Muscle of leg (tissue), 11 donors: ENCODE measurements around the gene POU2AF1. TPM values are rescaled to one million over a fixed set of nuclear protein-coding genes. Genes with fewer than 3 reads are reported as not detected.
A peak's percentile ranks its signal among the peaks of the same experiment; 100 is the strongest.
"Not testable (repeated sequence)": the region's sequence is repeated elsewhere in the genome, so short reads cannot be mapped to it uniquely, and the experiment has no call there.

Experiments
- DNase-seq: peaks from one replicate; pipeline ENCODE4 v3.0.0; 2013
- H3K27ac ChIP-seq: one replicate; pipeline ENCODE4 v1.5.1; 2013; ENCODE audit warnings: mild to moderate bottlenecking, low read length, control low read depth
- H3K27me3 ChIP-seq: one replicate; pipeline ENCODE4 v1.6.1; 2013; ENCODE audit warnings: low read length; ENCODE audit not compliant: control insufficient read depth, insufficient read depth
- H3K36me3 ChIP-seq: one replicate; pipeline ENCODE4 v1.6.1; 2013; ENCODE audit warnings: low read length; ENCODE audit not compliant: control insufficient read depth, insufficient read depth
- H3K4me1 ChIP-seq: one replicate; pipeline ENCODE4 v1.6.1; 2013; ENCODE audit warnings: low read length; ENCODE audit not compliant: control insufficient read depth, insufficient read depth
- H3K4me3 ChIP-seq: one replicate; pipeline ENCODE4 v1.5.1; 2013; ENCODE audit warnings: low read length, control low read depth
- H3K9me3 ChIP-seq: replicated peaks from 2 replicates; pipeline ENCODE4 v1.6.1; 2013; ENCODE audit warnings: low read depth, low read length; ENCODE audit not compliant: control insufficient read depth
- WGBS: methylation state at CpG from one replicate; pipeline ENCODE4 v1.1.5; 2013; ENCODE audit warnings: missing lambda C conversion rate; ENCODE audit not compliant: insufficient coverage; 5-methylcytosine and 5-hydroxymethylcytosine counted together
- polyA plus RNA-seq, 8 donors: library from polyadenylated mRNA; unstranded; fragments of 120-200 nt; gene quantifications; one replicate each; pipeline versions ENCODE4 v1.2.1 to v1.2.3, GENCODE V29; 2013; ENCODE audit warnings: inconsistent platforms in 1 of 8, low replicate concordance in 1 of 8; ENCODE audit not compliant: insufficient read length in 8 of 8, insufficient read depth in 1 of 8
- total RNA-seq: library from RNA; stranded (reverse); fragments of 120-200 nt; gene quantifications from one replicate; pipeline ENCODE4 v1.2.4, GENCODE V29; 2013

Gene POU2AF1
- total and polyA plus RNA-seq, 9 donors: 0.04 to 0.39 (median 0.23) TPM

DNA sequence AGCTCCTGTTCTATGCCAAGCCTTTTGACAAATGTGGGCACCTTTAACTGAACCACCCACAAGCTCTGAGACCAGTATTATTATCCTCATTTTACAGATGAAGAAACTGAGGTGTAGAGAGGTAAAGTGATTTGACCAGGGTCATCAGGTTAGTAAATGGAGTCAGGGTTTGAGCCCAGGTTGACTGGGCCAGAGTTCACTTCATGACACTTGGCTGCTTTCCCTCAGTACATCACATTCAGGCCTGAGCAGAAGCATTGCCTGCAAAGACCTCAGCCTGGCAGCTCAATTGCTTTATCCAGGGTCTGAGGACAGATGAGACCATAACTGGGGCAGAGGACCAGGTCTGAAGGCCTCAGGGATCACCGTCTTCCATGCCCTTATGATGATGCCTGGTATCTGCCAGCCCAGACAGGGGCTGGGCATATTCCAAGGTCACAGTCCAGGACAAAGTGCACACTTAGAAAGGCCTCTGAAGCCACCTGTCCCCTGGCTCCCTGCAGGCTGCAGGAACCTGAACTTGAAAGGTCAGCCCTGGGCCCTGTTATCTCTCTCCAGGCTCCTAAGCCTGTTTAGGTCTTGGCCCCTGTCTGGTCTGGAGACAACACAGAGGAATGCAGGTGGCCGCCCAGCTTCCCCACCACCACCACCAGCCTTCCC is 48.7 kb downstream of the POU2AF1 start:
- WGBS: 86% methylated on average over 1 of the region's 2 CpGs
- DNase-seq: no peak
- H3K4me3 ChIP-seq: no peak overlapping the region
- no peaks in the 10 kb centered on the region for H3K27me3 ChIP-seq
- H3K36me3 ChIP-seq: no peaks in the 10 kb centered on the region
- H3K4me1 ChIP-seq: peaks cover 12% of the 10 kb centered on the region
- no peak overlapping the region for H3K27ac ChIP-seq
- no peaks in the 10 kb centered on the region for H3K9me3 ChIP-seq

DNA sequence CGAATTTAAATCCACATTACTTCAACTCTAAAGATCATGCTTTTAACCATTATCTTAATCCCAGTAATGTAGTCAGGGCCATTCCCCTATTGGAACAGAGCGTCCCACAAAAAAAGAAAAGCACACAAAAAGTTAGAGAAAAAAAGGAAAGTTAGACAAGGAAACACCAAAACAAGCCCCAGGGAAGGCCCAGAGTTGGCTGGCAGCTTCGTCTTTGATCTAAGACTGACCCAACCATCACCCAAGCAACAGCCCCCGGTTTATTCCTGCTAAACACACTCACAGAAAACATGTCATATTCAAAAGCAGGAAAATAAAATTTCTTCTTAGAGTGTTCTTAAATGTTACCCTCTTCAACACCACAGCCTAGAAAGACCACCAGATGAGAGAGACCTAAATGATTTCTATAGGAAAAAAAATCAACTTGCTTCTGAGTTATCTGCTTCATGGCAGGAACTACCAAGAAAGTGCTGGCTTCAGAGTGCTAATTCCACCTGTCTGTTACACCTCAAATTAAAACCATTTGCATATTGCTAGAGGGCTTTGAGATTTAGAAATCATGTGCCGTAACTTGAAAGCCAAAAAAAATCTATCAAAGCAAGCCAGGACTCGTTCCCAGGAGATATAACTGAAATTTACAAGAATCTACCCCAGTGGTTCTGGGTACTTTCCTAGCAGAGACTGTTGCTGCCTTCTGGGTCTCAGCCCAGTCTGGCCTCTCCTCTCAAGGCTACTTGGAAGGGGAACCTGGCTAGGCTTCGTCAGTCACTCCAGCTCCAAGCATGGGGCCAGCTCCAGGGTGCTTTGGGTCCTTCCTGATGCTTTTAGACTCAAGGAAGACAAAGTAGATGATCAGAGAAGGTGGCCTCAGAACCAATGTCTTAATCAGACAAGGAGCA is 49.5 kb downstream of the POU2AF1 start:
- Histone ChIP-seq H3K36me3 (no peaks in the 10 kb centered on the region), H3K27me3 (no peaks in the 10 kb centered on the region), H3K4me1 (peaks cover 13% of the 10 kb centered on the region), H3K4me3 (no peak overlapping the region), H3K27ac (no peak overlapping the region), H3K9me3 (no peaks in the 10 kb centered on the region)
- peak; percentile 43 for DNase-seq
- 70% methylated on average over 2 of the region's 7 CpGs for WGBS

- Histone ChIP-seq H3K4me1 (peaks cover 14% of the 10 kb centered on the region), H3K4me3 (no peak overlapping the region), H3K9me3 (no peaks in the 10 kb centered on the region), H3K36me3 (no peaks in the 10 kb centered on the region), H3K27me3 (no peaks in the 10 kb centered on the region), H3K27ac (no peak overlapping the region)
- peak; percentile 21 for DNase-seq
- WGBS: 83% methylated on average over 5 of the region's 8 CpGs
Measured at GRCh38 chr11:111327908-111328624, 51.0 kb downstream of the POU2AF1 start.

DNA sequence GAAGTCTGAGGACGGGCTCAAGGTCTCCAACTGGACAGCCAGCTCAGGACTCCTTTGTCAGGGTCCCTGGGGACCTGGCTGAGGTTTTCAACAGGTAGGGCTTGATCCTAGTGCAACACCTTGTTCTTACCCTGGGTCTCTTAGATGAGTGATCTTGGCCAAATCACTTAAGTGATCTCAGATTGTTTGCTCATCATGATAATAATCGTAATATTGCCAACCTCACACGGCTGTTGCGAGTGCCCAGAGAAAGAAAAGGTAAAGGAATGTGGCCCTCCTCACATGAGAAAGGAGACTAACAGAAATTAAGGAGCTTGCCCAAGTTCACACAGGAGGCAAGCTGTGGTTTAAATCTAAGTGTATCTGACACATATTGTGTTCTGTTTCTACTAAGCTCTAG is 52.3 kb downstream of the POU2AF1 start:
- H3K4me1 ChIP-seq: peaks cover 13% of the 10 kb centered on the region
- WGBS: 100% methylated on average over 1 of the region's 4 CpGs

GRCh38 chr11:111325259-111325658 is 53.8 kb downstream of the POU2AF1 start:
- no peaks in the 10 kb centered on the region for H3K36me3 ChIP-seq
- peaks cover 16% of the 10 kb centered on the region for H3K4me1 ChIP-seq
- no peak overlapping the region for H3K27ac ChIP-seq
- no peaks in the 10 kb centered on the region for H3K9me3 ChIP-seq
- no peaks in the 10 kb centered on the region for H3K27me3 ChIP-seq
- DNase-seq: no peak
- no CpG with 5 or more reads among the region's 5 CpGs for WGBS
- H3K4me3 ChIP-seq: no peak overlapping the region

More for the DNA sequence above, 52.3 kb downstream of the POU2AF1 start:
- no peaks in the 10 kb centered on the region for H3K36me3 ChIP-seq
- H3K27me3 ChIP-seq: no peaks in the 10 kb centered on the region
- H3K9me3 ChIP-seq: no peaks in the 10 kb centered on the region
- no peak overlapping the region for H3K4me3 ChIP-seq
- H3K27ac ChIP-seq: no peak overlapping the region
- no peak for DNase-seq

DNA sequence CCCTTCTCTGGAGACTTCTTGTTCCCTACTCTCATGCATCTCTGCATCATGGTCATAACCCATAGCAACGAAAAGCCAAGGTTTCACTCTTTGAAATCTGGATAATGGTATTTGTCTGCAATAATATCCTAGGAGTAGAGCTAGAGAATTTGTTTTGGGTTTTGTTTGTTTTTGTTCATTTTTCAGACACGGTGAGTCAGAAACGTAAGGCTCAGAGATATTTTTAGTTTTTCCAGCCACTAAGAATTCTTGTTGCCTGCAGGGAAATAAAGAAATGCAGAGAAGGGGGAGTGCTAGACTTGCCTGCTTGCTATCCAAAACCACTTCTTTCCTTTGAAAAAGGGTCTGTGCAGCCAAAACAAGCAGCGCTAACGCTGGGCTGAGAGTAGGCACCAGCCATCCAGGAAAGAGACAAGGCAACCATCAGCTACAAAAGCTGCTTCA is 54.8 kb downstream of the POU2AF1 start:
- H3K4me1 ChIP-seq: peaks cover 18% of the 10 kb centered on the region
- peak; percentile 77 for DNase-seq
- H3K27me3 ChIP-seq: no peaks in the 10 kb centered on the region
- no peaks in the 10 kb centered on the region for H3K36me3 ChIP-seq
- H3K9me3 ChIP-seq: no peaks in the 10 kb centered on the region
- H3K27ac ChIP-seq: peak overlapping the region; percentile 17
- no peak overlapping the region for H3K4me3 ChIP-seq
- WGBS: 10% methylated on average over 4 of the region's 5 CpGs

DNA sequence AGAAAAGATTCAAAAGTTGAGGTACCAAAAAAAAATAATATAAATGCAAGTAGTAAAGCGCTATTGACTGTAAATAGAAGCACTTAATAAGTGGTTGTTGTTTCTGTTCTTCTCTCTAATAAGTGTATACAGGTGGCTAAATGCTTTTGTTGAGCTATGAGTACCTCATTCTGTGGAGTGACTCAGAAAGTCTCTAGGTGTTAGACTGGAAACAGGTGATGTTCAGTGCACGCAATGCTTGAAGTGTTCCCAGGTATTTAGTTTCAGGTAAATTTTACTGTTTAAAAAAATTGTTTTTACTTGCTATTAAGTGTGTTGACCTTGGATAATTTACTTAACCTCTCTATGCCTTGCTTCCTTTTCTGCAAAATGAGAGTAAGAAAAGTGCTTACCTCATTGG is 56.5 kb downstream of the POU2AF1 start:
- Histone ChIP-seq H3K27me3 (no peaks in the 10 kb centered on the region), H3K4me1 (peaks cover 12% of the 10 kb centered on the region), H3K36me3 (no peaks in the 10 kb centered on the region), H3K27ac (no peak overlapping the region), H3K4me3 (no peak overlapping the region), H3K9me3 (no peaks in the 10 kb centered on the region)
- no CpG with 5 or more reads among the region's 2 CpGs for WGBS
- DNase-seq: no peak

GRCh38 chr11:111320728-111321568 is 58.1 kb downstream of the POU2AF1 start:
- DNase-seq: no peak
- no peaks in the 10 kb centered on the region for H3K36me3 ChIP-seq
- no peaks in the 10 kb centered on the region for H3K9me3 ChIP-seq
- WGBS: 95% methylated on average over 3 of the region's 5 CpGs
- H3K27me3 ChIP-seq: no peaks in the 10 kb centered on the region
- no peak overlapping the region for H3K27ac ChIP-seq
- H3K4me3 ChIP-seq: no peak overlapping the region
- peaks cover 12% of the 10 kb centered on the region for H3K4me1 ChIP-seq

DNA sequence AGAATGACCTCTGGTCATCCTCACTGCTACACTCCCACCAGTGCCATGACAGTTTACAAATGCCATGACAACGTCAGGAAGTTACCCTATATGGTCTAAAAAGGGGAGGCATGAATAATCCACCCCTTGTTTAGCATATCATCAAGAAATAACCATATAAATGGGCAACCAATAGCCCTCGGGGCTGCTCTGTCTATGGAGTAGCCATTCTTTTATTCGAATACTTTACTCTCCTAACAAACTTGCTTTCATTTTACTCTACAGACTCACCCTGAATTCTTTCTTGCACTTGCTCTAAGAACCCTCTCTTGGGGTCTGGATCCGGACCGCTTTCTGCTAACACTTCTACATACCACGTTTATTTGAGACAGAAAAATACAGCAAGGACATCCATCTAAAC is 58.9 kb downstream of the POU2AF1 start:
- not testable (repeated sequence) for H3K9me3 ChIP-seq, H3K27ac ChIP-seq, H3K36me3 ChIP-seq, DNase-seq, H3K4me3 ChIP-seq, H3K27me3 ChIP-seq
- 93% methylated on average over 2 of the region's 6 CpGs for WGBS
- H3K4me1 ChIP-seq: peaks cover 12% of the 10 kb centered on the region
